Panc1 (cell line): ENCODE data around the gene SCP2. TPM values are rescaled to one million over a fixed set of nuclear protein-coding genes. Genes with fewer than 3 reads are reported as not detected.
A peak's percentile ranks its signal among the peaks of the same experiment; 100 is the strongest.

Source experiments
- ATAC-seq: fragments of 200-7000 bp; cut with Tn5 transposase; 2 replicates; pipeline ENCODE4 v1.9.1; 2020; ENCODE audit warnings: mild to moderate bottlenecking, moderate library complexity
- BruUV-seq: library from RNA; stranded (reverse); fragments of 400-500 nt; replicated peaks from 2 replicates; lab custom pipeline; 2021; lab: Mats Ljungman, UMichigan
- CTCF ChIA-PET: fragments of 300-600 bp; sonication (Branson Sonifier 250); formaldehyde crosslinking; loops from one replicate; lab custom pipeline; 2022; ENCODE audit warnings: antibody characterized with exemption; lab: Charles Lee
- POLR2A ChIA-PET: fragments of 300-600 bp; sonication (Branson Sonifier 250); formaldehyde crosslinking; loops from one replicate; lab custom pipeline; 2022; ENCODE audit warnings: antibody characterized with exemption; lab: Charles Lee
- DNase-seq: peaks from one replicate; pipeline ENCODE4 v3.0.0-alpha.2; 2010; ENCODE audit warnings: low read depth, low spot score
- H3K27ac ChIP-seq: 2 replicates; pipeline ENCODE4 v1.5.1; 2011; ENCODE audit warnings: mild to moderate bottlenecking, low read length, inconsistent platforms
- H3K27me3 ChIP-seq: fragments of 200-500 bp; sonication (Bioruptor generic); 2 replicates; pipeline ENCODE4 v1.6.0; 2014; ENCODE audit warnings: low read length, inconsistent platforms; ENCODE audit not compliant: control insufficient read depth, insufficient read depth
- H3K36me3 ChIP-seq: fragments of 200-500 bp; sonication (Bioruptor generic); 2 replicates; pipeline ENCODE4 v1.5.1; 2014; ENCODE audit warnings: inconsistent platforms, mild to moderate bottlenecking, low read length, moderate library complexity; ENCODE audit not compliant: control insufficient read depth, insufficient read depth
- H3K4me1 ChIP-seq: 2 replicates; pipeline ENCODE4 v1.5.1; 2011; ENCODE audit warnings: inconsistent platforms, mild to moderate bottlenecking, low read length, moderate library complexity; ENCODE audit not compliant: control insufficient read depth, insufficient read depth
- H3K4me3 ChIP-seq, 2 experiments: 2 replicates each; pipeline ENCODE4 v1.5.1; 2011 to 2012; ENCODE audit warnings: low read depth in 2 of 2, low read length in 2 of 2, mild to moderate bottlenecking in 2 of 2, inconsistent platforms in 1 of 2, moderate library complexity in 1 of 2
- H3K9me3 ChIP-seq: fragments of 200-500 bp; sonication (Bioruptor generic); 2 replicates; pipeline ENCODE4 v1.5.1; 2014; ENCODE audit warnings: low read depth, mild to moderate bottlenecking, inconsistent platforms, low read length, moderate library complexity; ENCODE audit not compliant: control insufficient read depth, insufficient read depth
- POLR2AphosphoS5 ChIP-seq: IDR thresholded peaks from 2 replicates; pipeline ENCODE4 v1.6.1; 2012; ENCODE audit warnings: mild to moderate bottlenecking, low read depth, low read length, moderate library complexity
- SIN3A ChIP-seq: IDR thresholded peaks from 2 replicates; pipeline ENCODE4 v1.6.1; 2012; ENCODE audit warnings: low read depth, mild to moderate bottlenecking, low read length, moderate library complexity, borderline replicate concordance; ENCODE audit not compliant: insufficient read depth
- TCF7L2 ChIP-seq: IDR thresholded peaks from 2 replicates; pipeline ENCODE4 v1.6.1; 2011; ENCODE audit warnings: mild to moderate bottlenecking, low read depth, low read length, inconsistent platforms
- in situ Hi-C: cut with HindIII; loops from 2 replicates; pipeline ENCODE4 v1.10.0; 2016; ENCODE audit warnings: low sequenced_read_pairs, low pct_unique_long_range_greater_than_20kb
- intact Hi-C: fragments of 100-400 bp; cut with micrococcal nuclease; formaldehyde crosslinking; loops from one replicate; pipeline ENCODE4 v1.10.0; 2022; ENCODE audit not compliant: unreplicated experiment
- total RNA-seq: library from RNA; stranded (reverse); gene quantifications from one replicate; pipeline ENCODE4 v1.2.1, GENCODE V29; 2021; ENCODE audit not compliant: unreplicated experiment
- TF ChIP-seq, protein P1 (sequence below): fragments of 450-650 bp; IDR thresholded peaks from 2 replicates; pipeline ENCODE4 v1.5.1; 2017; ENCODE audit warnings: mild to moderate bottlenecking
- TF ChIP-seq, protein P2 (sequence below), 2 experiments: IDR thresholded peaks; 2 replicates each; pipeline ENCODE4 v1.6.1; 2011 to 2012; ENCODE audit warnings: low read depth in 2 of 2, control low read depth in 1 of 2, low read length in 1 of 2, mild to moderate bottlenecking in 1 of 2, moderate library complexity in 1 of 2; ENCODE audit not compliant: insufficient read depth in 1 of 2

The SCP2 gene
- total RNA-seq, 1 experiment from 2014 or later: 88.7 TPM

DNA sequence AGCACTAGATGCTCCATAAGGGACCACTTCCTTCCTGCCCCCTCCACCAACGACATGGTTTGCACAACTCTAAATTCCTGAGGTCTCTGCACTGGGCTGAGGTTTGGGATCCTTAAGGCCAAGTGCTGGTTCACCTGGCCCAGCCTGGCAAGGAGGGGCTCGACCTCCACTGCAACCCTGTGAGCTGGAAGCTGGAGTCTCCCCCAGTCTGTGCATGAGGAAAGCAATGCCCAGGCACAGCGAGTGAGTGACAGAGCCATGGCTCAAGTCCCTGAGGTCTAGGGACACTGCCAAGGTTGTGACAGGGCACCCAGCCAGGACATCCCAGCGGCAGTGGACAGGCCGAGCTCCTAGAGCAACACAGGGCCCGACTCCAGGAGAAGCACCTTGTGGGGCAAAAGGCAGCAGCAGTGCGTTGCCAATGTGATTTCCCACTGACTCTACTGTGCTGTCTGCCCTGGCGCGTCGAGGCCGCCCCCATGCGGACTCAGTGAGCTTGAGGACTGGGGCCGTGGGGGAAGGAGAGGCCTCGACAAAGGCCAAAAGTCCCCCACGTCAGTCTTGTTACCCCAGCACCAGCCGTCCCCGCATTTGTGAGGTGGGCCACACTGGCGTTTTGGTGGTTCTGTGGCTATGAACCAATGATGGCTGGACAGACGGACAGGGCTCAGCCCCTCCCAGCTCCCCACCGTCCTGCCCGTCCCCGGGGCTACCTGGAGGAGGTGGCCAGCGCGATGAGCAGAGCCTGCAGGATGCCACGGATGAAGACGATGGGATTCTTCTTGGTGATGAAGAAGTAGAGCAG is 165.0 kb downstream of the SCP2 start:
- H3K9me3 ChIP-seq: no peaks in the 10 kb centered on the region
- H3K27me3 ChIP-seq: no peaks in the 10 kb centered on the region
- ATAC-seq (peak; percentile 17; the same call in 1 of the 2 replicates), DNase-seq (no peak)
- TF ChIP-seq, protein P1, sequence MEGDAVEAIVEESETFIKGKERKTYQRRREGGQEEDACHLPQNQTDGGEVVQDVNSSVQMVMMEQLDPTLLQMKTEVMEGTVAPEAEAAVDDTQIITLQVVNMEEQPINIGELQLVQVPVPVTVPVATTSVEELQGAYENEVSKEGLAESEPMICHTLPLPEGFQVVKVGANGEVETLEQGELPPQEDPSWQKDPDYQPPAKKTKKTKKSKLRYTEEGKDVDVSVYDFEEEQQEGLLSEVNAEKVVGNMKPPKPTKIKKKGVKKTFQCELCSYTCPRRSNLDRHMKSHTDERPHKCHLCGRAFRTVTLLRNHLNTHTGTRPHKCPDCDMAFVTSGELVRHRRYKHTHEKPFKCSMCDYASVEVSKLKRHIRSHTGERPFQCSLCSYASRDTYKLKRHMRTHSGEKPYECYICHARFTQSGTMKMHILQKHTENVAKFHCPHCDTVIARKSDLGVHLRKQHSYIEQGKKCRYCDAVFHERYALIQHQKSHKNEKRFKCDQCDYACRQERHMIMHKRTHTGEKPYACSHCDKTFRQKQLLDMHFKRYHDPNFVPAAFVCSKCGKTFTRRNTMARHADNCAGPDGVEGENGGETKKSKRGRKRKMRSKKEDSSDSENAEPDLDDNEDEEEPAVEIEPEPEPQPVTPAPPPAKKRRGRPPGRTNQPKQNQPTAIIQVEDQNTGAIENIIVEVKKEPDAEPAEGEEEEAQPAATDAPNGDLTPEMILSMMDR: no peak
- TF ChIP-seq POLR2AphosphoS5 (no peak), SIN3A (no peak), TCF7L2 (no peak)
- TF ChIP-seq, protein P2, sequence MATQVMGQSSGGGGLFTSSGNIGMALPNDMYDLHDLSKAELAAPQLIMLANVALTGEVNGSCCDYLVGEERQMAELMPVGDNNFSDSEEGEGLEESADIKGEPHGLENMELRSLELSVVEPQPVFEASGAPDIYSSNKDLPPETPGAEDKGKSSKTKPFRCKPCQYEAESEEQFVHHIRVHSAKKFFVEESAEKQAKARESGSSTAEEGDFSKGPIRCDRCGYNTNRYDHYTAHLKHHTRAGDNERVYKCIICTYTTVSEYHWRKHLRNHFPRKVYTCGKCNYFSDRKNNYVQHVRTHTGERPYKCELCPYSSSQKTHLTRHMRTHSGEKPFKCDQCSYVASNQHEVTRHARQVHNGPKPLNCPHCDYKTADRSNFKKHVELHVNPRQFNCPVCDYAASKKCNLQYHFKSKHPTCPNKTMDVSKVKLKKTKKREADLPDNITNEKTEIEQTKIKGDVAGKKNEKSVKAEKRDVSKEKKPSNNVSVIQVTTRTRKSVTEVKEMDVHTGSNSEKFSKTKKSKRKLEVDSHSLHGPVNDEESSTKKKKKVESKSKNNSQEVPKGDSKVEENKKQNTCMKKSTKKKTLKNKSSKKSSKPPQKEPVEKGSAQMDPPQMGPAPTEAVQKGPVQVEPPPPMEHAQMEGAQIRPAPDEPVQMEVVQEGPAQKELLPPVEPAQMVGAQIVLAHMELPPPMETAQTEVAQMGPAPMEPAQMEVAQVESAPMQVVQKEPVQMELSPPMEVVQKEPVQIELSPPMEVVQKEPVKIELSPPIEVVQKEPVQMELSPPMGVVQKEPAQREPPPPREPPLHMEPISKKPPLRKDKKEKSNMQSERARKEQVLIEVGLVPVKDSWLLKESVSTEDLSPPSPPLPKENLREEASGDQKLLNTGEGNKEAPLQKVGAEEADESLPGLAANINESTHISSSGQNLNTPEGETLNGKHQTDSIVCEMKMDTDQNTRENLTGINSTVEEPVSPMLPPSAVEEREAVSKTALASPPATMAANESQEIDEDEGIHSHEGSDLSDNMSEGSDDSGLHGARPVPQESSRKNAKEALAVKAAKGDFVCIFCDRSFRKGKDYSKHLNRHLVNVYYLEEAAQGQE (IDR thresholded peaks at IDR 0.05; ENCODE audit: insufficient read depth in 1 of 2, low read depth in 2 of 2, low read length in 1 of 2): no peak
- in situ Hi-C loops: no loop called here
- POLR2A ChIA-PET: no interaction called here
- intact Hi-C loops: no loop called here
- no peaks in the 10 kb centered on the region for H3K36me3 ChIP-seq
- H3K27ac ChIP-seq: no peak overlapping the region
- H3K4me3 ChIP-seq: no peak overlapping the region
- CTCF ChIA-PET: no interaction called here
- no TSS peak for BruUV-seq
- H3K4me1 ChIP-seq: peaks cover 4% of the 10 kb centered on the region; the same call in 1 of the 2 replicates

DNA sequence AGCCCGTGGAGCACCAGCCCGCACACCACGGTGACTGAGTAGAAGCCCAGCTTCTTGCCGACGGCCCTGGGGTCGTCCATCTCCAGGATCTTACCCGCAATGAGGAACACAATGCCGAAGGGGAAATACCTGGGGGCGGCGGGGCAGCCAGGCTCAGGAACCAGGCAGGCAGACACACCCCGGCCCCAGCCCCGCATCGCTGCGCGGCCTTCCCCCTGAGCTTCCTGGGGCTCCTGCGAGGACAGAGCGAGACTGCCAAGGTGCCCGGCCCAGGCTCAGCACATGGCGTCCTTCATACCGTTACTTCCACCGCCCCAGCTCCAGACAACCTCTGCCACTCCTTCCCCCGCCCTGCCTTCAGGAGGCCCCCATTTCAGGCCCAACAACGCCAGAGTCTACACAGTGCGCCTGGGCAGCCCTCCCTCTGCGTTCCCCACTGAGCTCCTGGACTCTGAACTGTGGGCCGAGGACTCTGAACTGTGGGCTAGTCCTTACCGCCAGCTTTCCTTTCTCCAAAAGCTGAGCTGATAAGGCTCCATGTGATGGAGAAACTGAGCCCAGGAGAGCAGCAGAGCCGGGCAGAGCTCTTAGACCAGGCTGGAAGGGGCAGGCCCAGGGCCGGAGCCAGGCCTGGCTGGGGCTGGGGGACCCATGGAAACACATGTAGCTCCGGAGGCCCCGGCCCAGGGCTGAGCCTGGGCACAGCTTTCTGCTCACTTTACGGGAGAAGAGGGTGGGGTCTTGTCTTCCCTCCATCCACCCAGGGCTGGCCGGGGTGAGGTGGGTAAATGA is 165.8 kb downstream of the SCP2 start:
- no peaks in the 10 kb centered on the region for H3K9me3 ChIP-seq
- ChIA-PET CTCF (no interaction called here), POLR2A (no interaction called here)
- no peaks in the 10 kb centered on the region for H3K36me3 ChIP-seq
- H3K27me3 ChIP-seq: no peaks in the 10 kb centered on the region
- H3K27ac ChIP-seq: no peak overlapping the region
- TF ChIP-seq POLR2AphosphoS5: no peak
- TF ChIP-seq, protein P2 (IDR thresholded peaks at IDR 0.05; ENCODE audit: insufficient read depth in 1 of 2, low read depth in 2 of 2, low read length in 1 of 2): no peak
- TF ChIP-seq SIN3A: no peak
- no peak for TF ChIP-seq TCF7L2
- TF ChIP-seq, protein P1: no peak
- intact Hi-C loops (no loop called here), in situ Hi-C loops (no loop called here)
- H3K4me3 ChIP-seq: no peak overlapping the region
- ATAC-seq (no peak), DNase-seq (no peak)
- peaks cover 4% of the 10 kb centered on the region; the same call in 1 of the 2 replicates for H3K4me1 ChIP-seq
- no TSS peak for BruUV-seq
